Measurements from ENCODE around the gene INTS4. TPM values are rescaled to one million over a fixed set of nuclear protein-coding genes. Genes with fewer than 3 reads are reported as not detected.
"Not testable (repeated sequence)": the region's sequence is repeated elsewhere in the genome, so short reads cannot be mapped to it uniquely, and the experiment has no call there.

INTS4 gene
- total and polyA plus RNA-seq, 8 donors = 31.1 to 63.9 (median 51.9) TPM

GRCh38 chr11:77879218-77879617 is 115.2 kb downstream of the INTS4 start:
- DNase-seq = peak in 1 of 4 donors; percentile 44

GRCh38 chr11:77878247-77878646 is 116.2 kb downstream of the INTS4 start:
- DNase-seq; H3K9me3 ChIP-seq; intact Hi-C loops (cut with DNase I); H3K4me1 ChIP-seq; H3K4me3 ChIP-seq; H3K27ac ChIP-seq; H3K27me3 ChIP-seq: not testable (repeated sequence)
- peaks cover 0 to 86% of the 10 kb centered on the region in 2 donors for H3K36me3 ChIP-seq
- ATAC-seq = peak; percentile 62

More at GRCh38 chr11:77879218-77879617, 115.2 kb downstream of the INTS4 start:
- intact Hi-C loops (cut with DNase I) = no loop called here
- Histone ChIP-seq H3K27ac (no peak overlapping the region), H3K4me3 (no peak overlapping the region), H3K36me3 (peaks cover 0 to 96% of the 10 kb centered on the region in 2 donors), H3K4me1 (no peaks in the 10 kb centered on the region), H3K27me3 (no peaks in the 10 kb centered on the region), H3K9me3 (no peaks in the 10 kb centered on the region)
- no peak for TF ChIP-seq CTCF (IDR thresholded peaks at IDR 0.05)
- ATAC-seq = no peak

DNA sequence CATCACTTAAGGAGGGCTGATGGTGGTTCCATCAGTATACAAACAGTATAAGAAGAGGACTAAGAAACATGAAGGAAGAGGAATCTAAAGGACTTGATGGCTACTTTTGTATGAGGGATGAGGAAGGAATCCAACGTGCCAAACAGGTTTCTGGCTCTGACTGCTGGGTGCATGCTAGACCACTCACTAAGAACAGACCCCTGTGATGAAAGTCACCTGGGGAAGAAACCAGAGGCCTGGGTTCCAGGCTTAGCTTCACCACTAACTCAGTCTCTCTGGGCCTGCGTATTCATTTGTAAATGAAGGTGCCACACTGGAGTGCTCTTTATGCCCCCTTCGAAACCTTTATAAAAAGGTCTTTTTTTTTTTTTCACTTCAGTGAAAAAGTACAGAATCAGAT is 118.4 kb downstream of the INTS4 start:
- no peaks in the 10 kb centered on the region for H3K4me1 ChIP-seq
- no peak overlapping the region for H3K27ac ChIP-seq
- intact Hi-C loops (cut with DNase I) = no loop called here
- TF ChIP-seq CTCF (IDR thresholded peaks at IDR 0.05) = no peak
- H3K9me3 ChIP-seq = no peaks in the 10 kb centered on the region
- H3K27me3 ChIP-seq = no peaks in the 10 kb centered on the region
- DNase-seq (no peak), ATAC-seq (no peak)
- H3K36me3 ChIP-seq = peaks cover 0 to 77% of the 10 kb centered on the region in 2 donors
- no peak overlapping the region for H3K4me3 ChIP-seq

- intact Hi-C loops (cut with DNase I) = no loop called here
- H3K4me3 ChIP-seq = no peak overlapping the region
- no peak overlapping the region for H3K27ac ChIP-seq
- H3K9me3 ChIP-seq = no peaks in the 10 kb centered on the region
- H3K36me3 ChIP-seq = peaks cover 0 to 75% of the 10 kb centered on the region in 2 donors
- no peak for ATAC-seq
- no peaks in the 10 kb centered on the region for H3K27me3 ChIP-seq
- no peak for DNase-seq
- TF ChIP-seq CTCF (IDR thresholded peaks at IDR 0.05) = no peak
- H3K4me1 ChIP-seq = no peaks in the 10 kb centered on the region
These were observed 120.3 kb downstream of the INTS4 start for GRCh38 chr11:77874206-77874605.

DNA sequence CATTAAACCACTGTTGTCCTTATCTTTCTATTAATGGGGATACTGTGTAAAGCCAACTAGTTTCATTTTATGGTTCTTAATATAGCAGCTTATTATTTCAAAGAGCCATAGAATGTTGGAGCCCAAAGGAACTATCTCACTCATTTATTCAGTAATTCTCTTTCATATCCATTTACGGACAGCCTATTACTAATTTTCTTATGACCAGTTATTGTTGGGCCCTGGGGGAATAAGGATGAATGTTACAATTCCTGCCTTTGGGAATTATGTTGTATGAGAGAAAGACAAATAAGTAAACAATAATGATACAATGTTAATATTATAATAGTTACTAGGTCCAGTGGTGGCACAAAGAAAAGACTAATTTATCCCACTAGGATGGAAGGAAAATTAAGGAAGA is 121.1 kb downstream of the INTS4 start:
- Histone ChIP-seq H3K4me1 (no peaks in the 10 kb centered on the region), H3K27me3 (no peaks in the 10 kb centered on the region), H3K9me3 (no peaks in the 10 kb centered on the region), H3K4me3 (no peak overlapping the region), H3K36me3 (peaks cover 0 to 68% of the 10 kb centered on the region in 2 donors), H3K27ac (no peak overlapping the region)
- no peak for DNase-seq
- ATAC-seq = no peak
- no peak for TF ChIP-seq CTCF (IDR thresholded peaks at IDR 0.05)
- intact Hi-C loops (cut with DNase I) = no loop called here

- H3K36me3 ChIP-seq = peaks cover 0 to 54% of the 10 kb centered on the region in 2 donors
- H3K9me3 ChIP-seq = no peaks in the 10 kb centered on the region
- H3K27me3 ChIP-seq = no peaks in the 10 kb centered on the region
- no peak for DNase-seq
- no peaks in the 10 kb centered on the region for H3K4me1 ChIP-seq
- no peak for TF ChIP-seq CTCF (IDR thresholded peaks at IDR 0.05)
- no peak for ATAC-seq
- no peak overlapping the region for H3K27ac ChIP-seq
- intact Hi-C loops (cut with DNase I) = no loop called here
- no peak overlapping the region for H3K4me3 ChIP-seq
These were observed 122.6 kb downstream of the INTS4 start for GRCh38 chr11:77871855-77872254.
